HL-60 (cell line): ENCODE data around the gene WFDC5.

ENCODE experiments used
- DNase-seq, 2 experiments: peaks; one replicate each; pipeline ENCODE4 v3.0.0-alpha.2; 2010 to 2020; ENCODE audit warnings: low read depth in 1 of 2, low spot score in 1 of 2
- H3K27ac ChIP-seq: fragments of 250-450 bp; sonication (Bioruptor Pico); replicated peaks from 2 replicates; pipeline ENCODE4 v1.5.1; 2020; ENCODE audit warnings: mild to moderate bottlenecking, moderate library complexity
- H3K27me3 ChIP-seq: fragments of 250-450 bp; sonication (Bioruptor Pico); 2 replicates; pipeline ENCODE4 v1.5.1; 2021; ENCODE audit warnings: mild to moderate bottlenecking, moderate library complexity; ENCODE audit not compliant: insufficient read depth, poor library complexity, severe bottlenecking
- H3K4me3 ChIP-seq: replicated peaks from 2 replicates; pipeline ENCODE4 v1.5.1; 2011; ENCODE audit warnings: mild to moderate bottlenecking, control low read depth, low read length; ENCODE audit not compliant: insufficient read depth
- CTCF ChIP-seq: IDR thresholded peaks from one replicate; pipeline ENCODE4 v1.5.1; 2011; ENCODE audit warnings: low read length, control low read depth, inconsistent platforms; ENCODE audit not compliant: insufficient read depth
- GABPA ChIP-seq: IDR thresholded peaks from 2 replicates; pipeline ENCODE4 v1.6.1; 2012; ENCODE audit warnings: low read depth
- POLR2AphosphoS5 ChIP-seq: IDR thresholded peaks from 2 replicates; pipeline ENCODE4 v1.6.1; 2012; ENCODE audit warnings: low read depth
- REST ChIP-seq: IDR thresholded peaks from 2 replicates; pipeline ENCODE4 v1.6.1; 2012; ENCODE audit warnings: low read depth; ENCODE audit not compliant: insufficient replicate concordance
- SPI1 ChIP-seq: IDR thresholded peaks from 2 replicates; pipeline ENCODE4 v1.6.1; 2012; ENCODE audit warnings: low read depth, mild to moderate bottlenecking, borderline replicate concordance

WFDC5 gene

GRCh38 chr20:45077559-45077958 lies 37.4 kb downstream of the WFDC5 start:
- no peak overlapping the region for H3K4me3 ChIP-seq
- no peaks in the 10 kb centered on the region for H3K27me3 ChIP-seq
- TF ChIP-seq POLR2AphosphoS5 = no peak
- TF ChIP-seq SPI1 = no peak
- no peak for TF ChIP-seq CTCF
- TF ChIP-seq REST = no peak
- no peak for TF ChIP-seq GABPA
- DNase-seq = no peak
- no peak overlapping the region for H3K27ac ChIP-seq

GRCh38 chr20:45073221-45073620 lies 41.8 kb downstream of the WFDC5 start:
- no peak for DNase-seq
- Histone ChIP-seq H3K27ac (no peak overlapping the region), H3K4me3 (no peak overlapping the region), H3K27me3 (no peaks in the 10 kb centered on the region)
- TF ChIP-seq REST (no peak), GABPA (no peak), POLR2AphosphoS5 (no peak), SPI1 (no peak), CTCF (no peak)

- no peak overlapping the region for H3K27ac ChIP-seq
- no peak for DNase-seq
- H3K27me3 ChIP-seq = no peaks in the 10 kb centered on the region
- no peak overlapping the region for H3K4me3 ChIP-seq
- TF ChIP-seq GABPA (no peak), SPI1 (no peak), POLR2AphosphoS5 (no peak), CTCF (no peak), REST (no peak)
These were observed 42.9 kb downstream of the WFDC5 start for GRCh38 chr20:45072066-45072465.
